CD4-positive, alpha-beta T cell treated with Interleukin-15 for 4 hours (primary cell): ENCODE results near the gene OPCML.

Experiments used
- DNase-seq: peaks from one replicate; pipeline ENCODE4 v3.0.0-alpha.2; 2020; ENCODE audit warnings: low spot score

Gene OPCML

DNA sequence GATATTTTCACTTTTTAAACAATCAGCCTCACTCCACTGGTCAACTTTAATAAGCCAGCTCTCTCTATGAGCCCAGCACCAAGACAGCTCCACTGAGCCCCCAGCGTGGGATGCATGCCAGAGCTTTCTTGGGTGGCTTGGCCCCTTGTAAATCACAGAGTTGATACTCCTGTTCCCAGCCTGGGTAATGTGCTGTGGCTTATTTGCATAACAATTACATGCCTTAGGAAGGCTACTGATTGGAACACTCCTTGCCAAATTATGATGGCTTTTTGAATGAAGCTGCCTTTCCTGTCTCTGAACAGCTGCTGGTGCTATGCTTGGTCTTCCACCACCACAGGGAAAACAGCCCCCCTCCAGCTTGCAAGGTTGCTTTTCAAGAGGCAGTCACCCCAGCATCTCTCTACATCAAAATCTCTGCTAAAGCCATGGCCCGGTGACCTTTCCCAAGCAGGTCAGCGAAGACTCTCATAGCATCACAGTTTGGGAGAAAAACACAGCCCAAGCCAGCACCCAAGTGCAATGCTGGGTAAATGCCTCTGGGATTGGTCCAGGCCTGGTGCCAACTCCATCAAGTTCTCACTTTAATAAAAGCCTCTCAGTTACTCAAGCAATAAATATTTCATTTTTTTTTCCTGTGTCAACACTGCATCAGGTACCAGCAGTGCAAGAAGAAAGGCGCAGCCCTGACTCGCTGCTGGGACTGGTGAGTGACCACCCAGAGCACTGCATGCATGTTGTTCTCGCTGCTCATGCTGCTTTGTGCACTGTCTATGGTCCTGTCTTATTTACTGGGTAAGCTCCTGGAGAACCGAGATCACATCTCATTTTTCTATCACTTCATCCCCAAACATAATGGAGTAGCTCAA lies 549.3 kb downstream of the OPCML start:
- DNase-seq: no peak

DNA sequence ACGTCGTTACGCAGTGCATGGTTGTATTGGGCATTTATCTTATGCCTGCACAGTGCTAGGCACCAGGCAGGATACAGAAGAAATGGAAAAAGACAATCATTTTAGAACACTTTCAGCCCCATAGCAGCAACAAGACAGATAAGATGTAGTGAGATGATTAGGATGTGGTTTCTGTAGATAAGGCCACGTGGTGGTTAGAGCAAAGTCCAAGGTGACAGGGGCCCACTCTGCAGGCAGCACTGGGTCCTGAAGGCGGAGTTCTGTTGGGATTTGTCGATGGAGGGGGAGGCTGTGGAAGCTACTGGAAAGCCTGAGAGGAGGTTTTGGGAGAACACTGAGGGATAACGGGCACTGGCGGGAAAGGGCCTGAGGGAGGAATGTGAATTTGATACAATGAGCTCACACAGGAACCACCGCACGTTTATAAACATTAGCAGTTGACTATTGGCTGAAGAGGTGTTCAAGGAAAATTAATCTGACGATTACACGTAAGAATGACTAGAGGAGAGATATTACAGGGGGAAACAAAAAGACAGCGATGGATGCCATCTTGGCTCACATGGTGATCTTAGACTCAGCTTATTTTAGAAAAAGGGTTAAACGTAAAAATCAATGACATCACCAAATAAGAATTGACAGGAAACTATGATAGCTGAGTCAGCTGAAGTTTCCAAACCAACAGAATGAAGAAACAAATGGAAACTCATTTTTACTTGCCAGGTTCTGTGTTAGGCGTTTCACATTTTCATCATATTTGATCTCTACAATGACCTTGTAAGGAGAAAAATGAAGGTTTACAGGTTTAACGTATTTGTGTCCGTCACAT lies 551.0 kb downstream of the OPCML start:
- no peak for DNase-seq

DNA sequence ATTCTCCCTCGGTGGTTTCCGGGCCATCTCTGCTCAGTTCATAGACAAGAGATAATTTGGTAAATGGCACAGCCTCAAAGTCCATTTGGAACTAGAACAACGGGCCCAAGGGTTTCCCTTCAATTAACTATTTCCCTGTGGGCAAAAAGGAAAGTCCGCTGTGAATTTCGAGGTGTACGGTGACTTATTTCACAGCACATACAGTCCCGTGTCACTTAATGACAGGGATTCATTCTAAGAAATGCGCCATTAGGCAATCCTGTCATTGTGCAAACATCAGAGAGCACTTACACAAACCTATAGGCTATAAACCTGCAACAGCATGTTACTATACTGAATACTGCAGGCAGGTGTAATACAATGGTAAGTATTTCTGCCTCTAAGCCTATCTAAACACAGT lies 551.6 kb downstream of the OPCML start:
- DNase-seq: no peak

DNA sequence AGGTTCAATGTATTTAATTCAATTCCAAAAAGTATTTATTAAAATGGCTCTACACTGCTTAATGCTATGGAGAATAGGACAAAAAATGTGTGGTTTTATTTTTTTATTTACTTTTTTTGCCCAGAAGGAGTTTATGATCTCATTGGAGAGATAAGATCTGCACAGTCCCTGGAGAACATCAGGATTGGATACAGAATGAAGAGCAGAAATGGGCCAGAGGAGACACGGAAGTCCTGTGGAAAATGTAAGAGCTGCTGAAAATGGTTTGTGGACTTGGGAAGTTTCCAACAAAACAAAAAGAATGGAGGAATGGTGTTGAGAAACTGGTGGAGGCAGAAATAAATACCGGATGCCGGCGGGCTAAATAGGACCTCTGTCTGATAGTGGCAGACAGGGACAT lies 554.6 kb downstream of the OPCML start:
- no peak for DNase-seq

DNA sequence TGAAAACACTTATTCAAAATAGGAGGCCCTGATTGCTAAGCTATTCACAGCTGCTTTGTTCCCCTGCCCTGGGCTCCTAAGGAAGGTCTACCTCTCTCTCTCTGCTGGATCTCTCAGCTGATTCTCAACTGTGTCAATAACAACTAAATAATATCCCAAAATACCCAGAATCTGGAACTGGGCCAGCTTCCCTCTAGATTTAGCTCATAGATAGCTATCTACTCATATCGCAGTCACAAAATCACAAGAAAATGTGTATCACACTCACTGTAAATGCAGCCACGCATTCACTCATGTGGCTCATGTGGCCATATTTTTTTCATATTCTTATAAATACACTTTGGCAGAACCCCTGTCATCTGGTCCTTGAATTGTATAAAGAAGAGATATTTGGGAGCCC lies 555.1 kb downstream of the OPCML start:
- no peak for DNase-seq

DNA sequence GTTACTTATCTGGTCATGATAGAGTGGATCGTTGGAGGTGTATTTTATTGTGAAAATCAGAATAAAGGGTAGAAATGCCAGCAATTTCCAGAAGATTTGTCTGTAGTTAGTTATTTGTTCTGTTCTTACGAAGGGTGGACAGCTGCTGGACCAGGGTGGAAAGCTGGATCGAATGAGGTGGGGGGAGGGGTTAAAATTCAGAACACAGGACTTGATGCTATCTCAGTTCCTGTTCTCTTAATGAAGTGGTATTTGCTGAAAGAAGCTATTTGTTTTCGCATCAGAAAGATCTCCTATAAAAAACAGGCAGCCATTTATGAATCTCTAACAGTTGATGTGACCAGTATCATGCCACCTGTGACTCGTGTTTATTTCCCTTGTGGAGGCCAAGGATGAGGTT lies 556.2 kb downstream of the OPCML start:
- no peak for DNase-seq

DNA sequence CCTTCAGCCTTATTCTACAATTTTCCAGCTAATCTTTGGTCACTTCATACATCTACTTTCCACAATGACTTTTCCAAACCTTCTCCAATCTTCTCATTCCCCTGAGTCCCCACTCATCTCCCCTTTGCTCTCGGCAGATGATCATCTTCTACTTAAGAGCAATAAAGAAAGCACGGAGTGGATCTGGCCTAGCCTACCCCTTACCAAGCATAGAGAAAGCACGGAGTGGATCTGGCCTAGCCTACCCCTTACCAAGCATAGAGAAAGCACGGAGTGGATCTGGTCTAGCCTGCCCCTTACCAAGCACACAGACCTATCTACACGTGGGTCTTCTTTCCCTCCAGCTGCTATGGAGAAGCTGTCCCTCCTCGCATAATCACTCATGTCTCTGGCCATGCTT lies 558.6 kb downstream of the OPCML start:
- no peak for DNase-seq

DNA sequence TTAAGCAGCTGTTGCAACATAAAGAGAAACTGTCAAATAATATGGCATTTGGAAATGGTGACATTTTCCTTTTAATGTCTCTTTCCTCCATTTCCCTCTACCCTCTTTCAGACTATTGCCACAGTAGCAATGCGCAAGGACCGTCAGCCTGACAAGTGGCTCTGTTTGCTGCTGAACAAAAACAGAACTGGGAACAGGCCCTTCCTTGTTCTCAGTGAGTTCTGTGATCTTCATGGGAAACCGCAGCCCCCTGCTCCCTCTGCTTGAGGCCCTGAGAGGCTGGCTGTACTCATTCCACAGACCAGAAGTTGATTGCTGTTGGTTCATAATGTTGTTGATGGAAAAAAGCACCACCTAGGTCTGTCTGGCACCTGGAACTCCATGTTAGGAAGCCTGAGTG lies 559.7 kb downstream of the OPCML start:
- DNase-seq: no peak

DNA sequence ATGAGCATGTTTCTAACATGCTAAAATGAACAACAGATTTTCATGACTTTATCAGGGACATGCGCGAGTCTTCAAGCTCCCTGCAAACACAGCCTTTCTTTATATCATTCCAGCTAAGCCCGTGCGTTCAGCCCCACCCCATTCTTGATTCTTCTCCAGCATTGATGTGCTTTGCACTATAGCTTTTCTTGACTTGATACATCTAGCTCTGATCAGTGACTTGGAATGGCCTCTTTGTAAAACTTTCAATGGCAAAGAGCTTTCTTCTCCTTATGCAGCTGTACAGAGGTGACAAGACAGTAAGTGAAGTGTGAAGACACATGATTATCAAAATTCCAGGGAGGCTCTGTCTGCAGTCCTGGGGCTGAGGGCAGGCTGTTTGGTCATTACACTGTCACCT lies 561.0 kb downstream of the OPCML start:
- no peak for DNase-seq

DNA sequence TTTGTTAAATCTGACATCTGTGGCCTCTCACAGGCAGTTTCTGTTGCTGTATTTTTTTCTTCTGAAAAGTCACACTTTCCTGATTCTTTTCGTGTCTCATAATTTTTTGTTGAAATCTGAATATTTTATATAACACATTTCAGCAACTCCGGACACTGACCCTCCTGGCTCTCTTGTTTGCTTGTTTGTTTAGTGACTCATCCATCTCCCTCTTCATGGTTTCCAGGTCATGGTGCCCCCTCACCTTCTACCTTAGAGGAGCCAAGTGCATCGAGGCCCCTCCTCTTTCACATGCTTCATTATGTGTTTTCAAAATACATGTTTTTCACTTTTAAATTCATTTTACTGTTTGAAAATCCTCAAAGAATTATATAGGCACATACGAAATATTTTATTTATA lies 562.4 kb downstream of the OPCML start:
- no peak for DNase-seq

DNA sequence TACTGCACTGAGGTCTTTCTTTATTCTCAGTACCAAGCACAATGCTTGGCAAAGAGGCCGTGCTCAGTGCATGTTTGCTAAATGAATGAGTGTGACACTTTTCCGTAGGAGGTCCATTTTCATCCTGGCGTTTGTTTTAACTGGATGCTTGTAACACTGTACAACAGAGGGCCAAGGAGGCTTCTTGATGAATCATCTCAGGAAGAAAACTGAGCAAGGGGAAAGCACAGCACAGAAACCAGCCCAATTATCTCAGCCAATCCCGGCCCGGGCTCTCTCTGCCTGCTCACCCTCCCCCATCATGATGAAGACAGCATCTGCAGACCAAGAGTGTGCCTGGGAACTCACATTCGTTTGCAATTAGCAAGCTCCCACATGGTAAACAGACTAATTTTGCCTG lies 570.3 kb downstream of the OPCML start:
- DNase-seq: no peak

DNA sequence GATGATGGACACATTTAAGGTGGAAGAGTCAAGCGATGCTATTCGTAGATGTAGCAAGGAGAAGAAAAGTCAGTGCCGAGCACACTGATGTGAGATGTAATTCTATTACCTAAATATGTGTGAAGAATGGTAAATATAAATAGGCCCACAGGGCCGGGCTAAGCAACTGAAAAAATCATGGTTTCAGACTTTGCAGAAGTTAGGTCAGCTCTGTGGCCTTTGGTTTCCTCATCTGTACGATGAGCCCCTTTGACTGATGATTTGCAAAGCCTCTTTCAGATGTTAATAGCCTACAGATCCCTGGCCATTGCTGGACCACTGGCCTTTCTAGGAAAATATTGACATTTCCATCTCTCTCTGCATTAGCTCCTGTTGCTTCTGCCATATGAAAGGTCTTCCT lies 570.8 kb downstream of the OPCML start:
- DNase-seq: no peak

DNA sequence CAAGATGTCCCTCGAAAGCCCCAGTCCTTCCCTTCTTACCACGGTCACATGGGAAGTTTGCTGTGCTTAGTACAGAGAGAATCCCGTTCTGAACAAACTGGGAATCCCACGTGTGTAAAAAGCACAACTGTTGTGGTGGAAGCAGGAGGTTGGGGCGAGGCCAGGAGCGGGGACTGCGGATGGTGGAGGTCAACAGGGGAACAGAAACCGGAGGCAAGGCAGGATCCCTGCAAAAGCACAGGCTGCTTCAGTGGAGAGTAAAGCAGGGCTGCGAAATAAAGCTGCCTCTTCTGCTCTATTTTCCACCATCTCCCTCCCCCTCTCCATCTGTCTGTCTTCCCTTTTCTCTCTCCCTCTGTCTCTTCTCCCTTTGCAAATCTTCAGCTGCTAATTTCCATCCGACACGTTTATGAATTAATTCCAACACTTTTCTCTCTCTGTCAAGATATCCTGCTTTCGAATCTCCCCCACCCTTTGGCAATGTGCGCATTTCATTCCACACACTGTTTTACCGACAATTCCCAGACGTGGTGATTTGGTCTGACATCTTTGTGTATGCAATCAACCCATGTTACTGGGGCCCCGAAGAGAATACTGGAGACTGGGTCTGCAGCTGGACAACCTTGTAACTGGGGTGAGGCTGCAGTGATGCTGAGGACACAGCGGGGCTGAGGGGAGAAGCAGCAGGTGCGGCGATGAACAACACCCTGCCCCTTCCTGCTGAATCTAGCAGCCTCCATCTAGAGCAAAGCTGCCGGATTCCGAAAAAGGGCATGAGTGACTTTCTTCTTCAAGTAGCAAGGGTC lies 571.8 kb downstream of the OPCML start:
- no peak for DNase-seq

DNA sequence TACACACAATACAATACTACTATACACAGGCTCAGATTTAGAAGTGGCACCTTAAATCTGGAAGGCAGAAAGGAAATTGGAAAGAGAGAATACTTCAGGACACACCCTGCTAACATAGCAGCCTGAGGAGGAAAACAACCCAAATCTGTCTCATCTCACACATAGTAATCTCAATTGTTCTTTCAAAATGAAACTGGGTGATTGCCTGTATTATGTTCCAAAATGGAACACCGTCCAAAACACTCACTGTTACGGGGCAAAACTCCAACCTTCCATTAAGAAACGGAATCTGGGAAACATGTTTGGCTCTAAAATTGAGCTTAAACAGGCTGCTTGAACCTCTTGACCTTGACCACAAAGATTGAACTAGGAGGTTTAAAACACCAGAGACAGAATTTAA lies 572.6 kb downstream of the OPCML start:
- DNase-seq: no peak

DNA sequence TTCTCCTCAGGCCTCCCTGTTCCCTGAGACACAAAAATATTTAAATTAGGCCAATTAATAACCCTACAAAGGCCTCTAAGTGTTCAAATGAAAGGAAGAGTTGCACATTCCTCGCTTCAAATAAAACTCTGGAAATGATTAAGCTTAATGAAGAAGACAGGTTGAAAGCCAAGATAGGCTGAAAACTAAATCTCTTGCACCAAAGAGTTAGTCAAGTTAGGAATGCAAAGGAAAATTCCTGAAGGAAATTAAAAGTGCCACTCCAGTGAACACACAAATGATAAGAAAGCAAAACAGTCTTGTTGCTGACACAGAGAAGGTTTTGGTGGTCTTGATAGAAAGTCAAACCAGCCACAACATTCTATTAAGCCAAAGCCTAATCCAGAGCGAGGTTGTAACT lies 574.4 kb downstream of the OPCML start:
- no peak for DNase-seq

DNA sequence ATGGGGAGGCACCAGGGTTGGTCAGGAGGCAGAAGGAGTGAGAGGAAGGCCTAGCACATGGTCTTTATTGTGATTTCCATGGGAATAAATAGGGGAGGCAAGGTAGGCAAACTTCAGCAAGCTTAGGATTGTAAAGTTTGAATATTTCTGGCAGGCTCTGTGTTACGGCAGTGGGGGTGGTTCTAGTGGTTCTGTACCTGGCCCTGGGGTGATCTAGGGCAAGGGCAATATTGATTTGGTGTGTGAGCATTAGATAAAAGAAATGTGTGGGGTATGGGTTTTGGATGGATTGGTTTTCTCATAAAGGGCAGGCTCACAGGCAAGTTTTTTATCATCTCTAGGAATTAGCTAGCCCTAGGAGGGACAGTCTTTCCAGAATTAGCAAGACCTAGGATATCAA lies 584.0 kb downstream of the OPCML start:
- no peak for DNase-seq

DNA sequence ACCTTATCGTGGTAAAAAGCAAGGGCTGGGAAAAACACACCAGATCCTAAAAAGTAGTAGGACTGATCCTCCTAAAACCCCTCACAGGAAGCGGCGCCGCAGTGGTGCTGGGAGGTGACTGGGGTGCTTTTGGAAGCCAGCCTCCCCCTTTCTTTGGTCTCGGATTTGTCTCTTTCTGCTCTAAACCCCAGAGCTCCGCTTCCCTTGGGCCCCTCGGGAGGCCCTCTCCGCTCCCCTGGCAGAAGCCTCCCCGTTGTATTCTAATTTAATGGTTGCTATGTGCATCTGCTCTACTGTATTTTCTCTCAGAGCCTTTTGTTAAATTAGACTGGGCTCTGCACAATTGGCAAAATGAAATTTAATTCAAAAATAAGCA lies 587.7 kb downstream of the OPCML start:
- DNase-seq: no peak

DNA sequence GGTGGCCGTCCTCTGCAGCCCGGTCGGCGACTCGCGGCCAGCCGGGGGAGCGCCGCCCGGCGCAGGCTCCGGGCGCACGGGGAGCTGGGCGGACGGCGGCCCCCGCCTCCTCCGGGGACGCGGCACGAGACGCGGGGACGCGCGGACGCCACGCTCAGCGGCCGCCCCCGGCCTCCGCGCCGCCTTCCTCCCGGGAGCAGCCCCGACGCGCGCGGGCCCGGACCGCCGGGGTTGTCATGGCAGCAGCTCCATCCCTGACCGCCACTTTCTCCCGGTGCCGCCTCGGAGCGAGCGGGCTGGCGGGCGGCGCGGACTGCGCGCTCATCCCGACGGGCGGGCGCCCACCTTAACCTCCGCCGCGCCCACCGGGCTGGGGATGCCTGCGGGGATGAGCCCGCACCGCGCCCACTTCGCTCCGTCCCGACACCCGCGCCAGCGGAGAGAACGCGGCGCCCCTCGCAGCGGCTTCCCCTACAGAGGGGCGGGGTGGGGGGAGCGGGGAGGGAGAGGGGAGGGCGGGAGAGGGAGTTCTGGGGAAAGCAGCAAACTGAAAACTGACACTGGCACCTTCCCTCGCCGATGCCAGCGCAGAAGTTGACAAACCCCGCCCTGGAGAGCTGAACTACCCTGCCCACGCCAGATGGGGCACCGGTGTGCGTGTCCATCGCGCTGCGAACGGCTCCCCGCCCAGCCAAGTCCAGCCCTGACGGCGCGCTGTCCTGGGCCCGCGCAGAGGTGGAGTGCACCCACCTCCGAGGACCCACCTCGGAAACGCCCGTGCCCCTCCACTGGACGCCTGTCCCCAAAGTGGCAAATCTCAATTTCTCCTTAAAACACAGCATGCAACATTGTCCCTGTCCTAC lies 588.4 kb downstream of the OPCML start:
- no peak for DNase-seq

DNA sequence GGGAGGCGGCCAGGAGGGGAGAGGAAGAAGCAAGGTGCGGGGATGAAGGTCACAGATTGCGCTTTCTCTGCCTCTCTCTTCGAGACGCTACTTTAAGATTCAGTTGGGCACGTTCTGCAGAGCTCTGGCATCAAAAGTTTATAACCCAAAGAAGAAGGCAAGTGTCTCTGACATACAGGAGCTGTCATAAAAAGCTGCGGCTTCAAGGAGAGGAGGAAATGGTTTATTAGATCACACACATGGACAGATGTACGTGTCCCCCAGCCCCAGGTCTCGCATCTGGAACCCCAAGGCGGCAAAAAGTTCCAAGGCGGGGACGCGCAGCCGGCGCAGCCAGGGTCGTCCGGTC lies 589.0 kb downstream of the OPCML start:
- DNase-seq: no peak

DNA sequence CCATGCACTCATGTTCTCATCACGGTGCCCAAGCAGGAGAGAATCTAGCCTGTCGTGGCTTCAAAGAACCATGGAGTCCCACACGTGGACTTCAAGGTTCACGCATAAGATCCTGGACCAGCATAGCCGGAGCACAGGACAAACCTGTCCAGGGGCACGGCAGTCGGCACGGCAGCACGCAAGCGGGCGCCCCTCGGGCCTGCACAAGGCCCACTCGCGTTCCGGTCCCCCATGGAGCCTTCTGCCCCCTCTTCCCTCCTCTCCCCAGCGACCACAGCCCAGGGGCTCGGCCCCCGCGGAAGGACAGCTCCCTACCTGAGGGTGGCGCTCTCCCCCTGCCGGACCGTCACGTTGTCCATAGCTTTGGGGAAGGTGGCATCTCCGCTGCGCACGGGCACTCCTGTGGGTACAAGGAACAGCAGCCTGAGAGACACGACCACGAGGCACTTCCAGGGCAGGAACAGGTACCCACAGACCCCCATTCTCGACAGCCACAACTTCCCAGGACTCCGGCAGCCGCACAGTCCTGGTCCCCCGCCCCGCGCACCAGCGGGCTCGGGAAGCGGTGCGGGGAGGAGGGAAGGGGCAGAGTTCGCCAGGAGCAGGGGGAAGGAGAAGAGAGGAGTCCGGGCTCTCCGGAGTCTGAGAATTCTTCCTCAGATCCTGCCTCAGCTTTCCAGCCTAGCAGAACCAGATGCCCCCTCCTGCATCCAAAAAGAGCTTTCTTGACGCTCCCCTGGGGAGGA lies 589.5 kb downstream of the OPCML start:
- no peak for DNase-seq

DNA sequence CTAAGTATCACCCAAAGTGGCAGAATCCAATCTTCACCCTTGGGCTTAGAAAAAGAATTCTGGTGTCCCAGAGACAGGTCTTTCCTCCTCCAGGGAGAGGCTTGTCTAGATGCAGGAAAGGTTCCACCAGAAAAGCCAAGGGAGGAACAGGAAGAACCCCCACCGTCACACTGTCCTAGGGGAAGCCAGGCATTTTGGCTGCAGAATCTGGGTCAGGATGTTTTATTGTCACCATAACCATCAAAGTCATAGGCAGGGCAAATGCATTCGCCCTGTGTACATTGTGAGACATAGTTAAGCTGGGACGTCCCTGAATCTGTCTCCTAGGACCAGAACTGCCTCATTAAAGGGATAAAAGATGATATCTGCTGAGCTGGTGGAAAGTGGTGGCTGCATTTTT lies 590.5 kb downstream of the OPCML start:
- DNase-seq: no peak
